Measurements from ENCODE around the gene CIB1.

GRCh38 chr15:90230610-90231009 is 3.1 kb downstream of the CIB1 start:
- TF ChIP-seq POLR2A (IDR thresholded peaks at IDR 0.05; ENCODE audit: low read depth, low read length) (no peak), POLR2AphosphoS5 (IDR thresholded peaks at IDR 0.05; ENCODE audit: low read depth, low read length) (no peak), TAF1 (IDR thresholded peaks at IDR 0.05; ENCODE audit: low read depth, low read length) (no peak), SPI1 (IDR thresholded peaks at IDR 0.05; ENCODE audit: low read depth, low read length) (no peak), PAX5 (IDR thresholded peaks at IDR 0.05; ENCODE audit: insufficient read depth, low read length, severe bottlenecking) (no peak)

All from GM12891 (cell line).